B cell (primary cell): ENCODE data around the gene FYN. TPM values are rescaled to one million over a fixed set of nuclear protein-coding genes. Genes with fewer than 3 reads are reported as not detected.

Experiments
- ATAC-seq: fragments of 200-7000 bp; cut with Tn5 transposase; one replicate; pipeline ENCODE4 v1.10.0; 2021; ENCODE audit warnings: low read depth, mild to moderate bottlenecking, moderate number of reproducible peaks, moderate library complexity
- CTCF ChIA-PET: fragments of 350-600 bp; sonication (Branson Sonifier 250); formaldehyde crosslinking; loops from one replicate; lab custom pipeline; 2021; ENCODE audit warnings: antibody characterized with exemption, inconsistent platforms; lab: Charles Lee
- POLR2A ChIA-PET: fragments of 350-600 bp; sonication (Branson Sonifier 250); formaldehyde crosslinking; loops from one replicate; lab custom pipeline; 2021; ENCODE audit warnings: antibody characterized with exemption; lab: Charles Lee
- DNase-seq: peaks from one replicate; pipeline ENCODE4 v3.0.0; 2013
- H2AFZ ChIP-seq: 2 replicates; pipeline ENCODE4 v1.6.1; 2012; ENCODE audit warnings: mild to moderate bottlenecking, low read depth, low read length; ENCODE audit not compliant: insufficient read depth, poor library complexity, severe bottlenecking
- H3K27ac ChIP-seq, 2 donors: 1 replicate in 1 of 2; 2 replicates in 1 of 2; pipeline ENCODE4 v1.5.1; 2012 to 2013; ENCODE audit warnings: low read length in 2 of 2, mild to moderate bottlenecking in 2 of 2, moderate library complexity in 1 of 2
- H3K27me3 ChIP-seq, 4 experiments: fragments of 200-600 bp in 1 of 4; sonication (generic) in 1 of 4; replicated peaks in 1 of 4; 1 replicate in 2 of 4; 2 replicates in 2 of 4; pipeline versions ENCODE4 v1.6.1 to v1.7.0; 2013 to 2016; ENCODE audit warnings: low read length in 3 of 4, mild to moderate bottlenecking in 2 of 4, mixed read lengths in 1 of 4, moderate library complexity in 1 of 4; ENCODE audit not compliant: insufficient read depth in 4 of 4, control insufficient read depth in 3 of 4; ENCODE audit errors: control extremely low read depth in 1 of 4
- H3K36me3 ChIP-seq, 2 experiments: replicated peaks in 1 of 2; 1 replicate in 1 of 2; 2 replicates in 1 of 2; pipeline versions ENCODE4 v1.6.1 to v1.7.1; 2013; ENCODE audit warnings: low read length in 1 of 2; ENCODE audit not compliant: insufficient read depth in 2 of 2, control insufficient read depth in 1 of 2; ENCODE audit errors: control extremely low read depth in 1 of 2, extremely low read depth in 1 of 2
- H3K4me1 ChIP-seq, 2 donors: fragments of 200-600 bp in 1 of 2; sonication (generic) in 1 of 2; 1 replicate in 1 of 2; 2 replicates in 1 of 2; pipeline versions ENCODE4 v1.5.1 to v1.6.1; 2013 to 2017; ENCODE audit warnings: low read length in 2 of 2; ENCODE audit not compliant: control insufficient read depth in 2 of 2, insufficient read depth in 2 of 2
- H3K4me2 ChIP-seq: replicated peaks from 2 replicates; pipeline ENCODE3; 2012; ENCODE audit warnings: mild to moderate bottlenecking, low read depth, low read length; ENCODE audit not compliant: poor library complexity, severe bottlenecking
- H3K4me3 ChIP-seq, 5 experiments: fragments of 200-600 bp in 1 of 5; sonication (generic) in 1 of 5; 1 replicate in 3 of 5; 2 replicates in 2 of 5; pipeline versions ENCODE4 v1.5.1 to v1.7.0; 2011 to 2016; ENCODE audit warnings: low read length in 4 of 5, mild to moderate bottlenecking in 4 of 5, low read depth in 2 of 5, control low read depth in 1 of 5, moderate library complexity in 1 of 5; ENCODE audit not compliant: insufficient read depth in 1 of 5; ENCODE audit errors: control extremely low read depth in 1 of 5, extremely low read depth in 1 of 5
- H3K79me2 ChIP-seq: fragments of 200-600 bp; sonication (generic); one replicate; pipeline ENCODE4 v1.6.0; 2016; ENCODE audit warnings: low read length; ENCODE audit not compliant: control insufficient read depth, insufficient read depth
- H3K9ac ChIP-seq: fragments of 200-600 bp; sonication (generic); 2 replicates; pipeline ENCODE4 v1.6.1; 2017; ENCODE audit warnings: mild to moderate bottlenecking, low read length, moderate library complexity
- H3K9me3 ChIP-seq, 3 donors: one replicate each; pipeline versions ENCODE4 v1.6.1 to v1.7.1; 2013; ENCODE audit warnings: low read length in 2 of 3; ENCODE audit not compliant: control insufficient read depth in 2 of 3, insufficient read depth in 1 of 3; ENCODE audit errors: control extremely low read depth in 1 of 3
- H4K20me1 ChIP-seq: 2 replicates; pipeline ENCODE4 v1.6.0; 2012; ENCODE audit warnings: mild to moderate bottlenecking, low read length; ENCODE audit not compliant: insufficient read depth, control insufficient read depth, poor library complexity, severe bottlenecking
- H3K27ac Mint-ChIP-seq: one replicate; pipeline ENCODE4 v1.8.0; 2021; ENCODE audit warnings: mixed read lengths
- H3K27me3 Mint-ChIP-seq: one replicate; pipeline ENCODE4 v1.8.0; 2021; ENCODE audit warnings: mixed read lengths
- H3K4me1 Mint-ChIP-seq: one replicate; pipeline ENCODE4 v1.8.0; 2021; ENCODE audit warnings: mixed read lengths
- H3K4me3 Mint-ChIP-seq: one replicate; pipeline ENCODE4 v1.8.0; 2021; ENCODE audit warnings: mixed read lengths
- H3K9me3 Mint-ChIP-seq: one replicate; pipeline ENCODE4 v1.8.0; 2022; ENCODE audit warnings: mixed read lengths; ENCODE audit not compliant: insufficient read depth
- CTCF ChIP-seq: fragments of 200-600 bp; IDR thresholded peaks from one replicate; pipeline ENCODE4 v1.8.0; 2022; ENCODE audit warnings: antibody characterized with exemption, mild to moderate bottlenecking
- EZH2 ChIP-seq: IDR thresholded peaks from 2 replicates; pipeline ENCODE4 v1.6.1; 2012; ENCODE audit warnings: borderline replicate concordance, low read depth, mild to moderate bottlenecking, moderate library complexity, low read length; ENCODE audit not compliant: insufficient read depth, poor library complexity, severe bottlenecking
- WGBS: methylation state at CpG from one replicate; pipeline ENCODE4 v1.1.5; 2013; ENCODE audit warnings: missing lambda C conversion rate; ENCODE audit not compliant: insufficient coverage; 5-methylcytosine and 5-hydroxymethylcytosine counted together
- intact Hi-C: fragments of 100-400 bp; cut with micrococcal nuclease; formaldehyde crosslinking; loops from one replicate; pipeline ENCODE4 v1.10.0; 2022
- polyA plus RNA-seq: library from polyadenylated mRNA; depleted of rRNA; stranded (reverse); fragments of >200 nt; gene quantifications from 2 replicates; pipeline ENCODE4 v1.2.3, GENCODE V29; 2012
- total RNA-seq, 2 donors: library from RNA; stranded (reverse); fragments of 120-200 nt in 1 of 2; gene quantifications; 1 replicate in 1 of 2; 2 replicates in 1 of 2; pipeline versions ENCODE4 v1.2.3 to v1.2.4, GENCODE V29; 2013 to 2022

The FYN gene
- total and polyA plus RNA-seq, 2 donors (not counting 1 experiment from before 2014, with no cell fraction given): 54.1 to 94.0 TPM

- Histone ChIP-seq H3K36me3 (peaks cover 5 to 52% of the 10 kb centered on the region in 2 experiments), H3K4me1 (no peaks in the 10 kb centered on the region), H4K20me1 (no peaks in the 10 kb centered on the region), H3K4me2 (no peak overlapping the region), H3K9ac (no peak overlapping the region), H3K27me3 (no peaks in the 10 kb centered on the region), H2AFZ (no peak overlapping the region), H3K79me2 (no peaks in the 10 kb centered on the region), H3K4me3 (no peak overlapping the region), H3K27ac (no peak overlapping the region), H3K9me3 (no peaks in the 10 kb centered on the region)
- H3K9me3 Mint-ChIP-seq: no peaks in the 10 kb centered on the region
- H3K27ac Mint-ChIP-seq: no peak overlapping the region
- DNase-seq: no peak
- POLR2A ChIA-PET: no interaction called here
- 100% methylated on average over 11 of the region's 17 CpGs for WGBS
- TF ChIP-seq EZH2: no peak
- TF ChIP-seq CTCF: no peak
- CTCF ChIA-PET: no interaction called here
- H3K4me1 Mint-ChIP-seq: no peaks in the 10 kb centered on the region
- no peaks in the 10 kb centered on the region for H3K27me3 Mint-ChIP-seq
- H3K4me3 Mint-ChIP-seq: no peak overlapping the region
- no peak for ATAC-seq
- intact Hi-C loops: no loop called here
Measured at GRCh38 chr6:111672761-111673450, 200.3 kb downstream of the FYN start.

- H3K27ac Mint-ChIP-seq: no peak overlapping the region
- intact Hi-C loops: no loop called here
Measured at GRCh38 chr6:111669326-111669725, 203.9 kb downstream of the FYN start.

More at GRCh38 chr6:111669326-111669725, 203.9 kb downstream of the FYN start:
- H3K4me3 Mint-ChIP-seq: no peak overlapping the region
- H3K4me3 ChIP-seq: no peak overlapping the region
- H3K4me1 Mint-ChIP-seq: no peaks in the 10 kb centered on the region
- H3K4me2 ChIP-seq: no peak overlapping the region
- no peak overlapping the region for H2AFZ ChIP-seq
- ATAC-seq (no peak), DNase-seq (no peak)
- no peak overlapping the region for H3K9ac ChIP-seq
- H3K79me2 ChIP-seq: no peaks in the 10 kb centered on the region
- H4K20me1 ChIP-seq: no peaks in the 10 kb centered on the region
- POLR2A ChIA-PET: no interaction called here
- no peak for TF ChIP-seq CTCF
- no peak for TF ChIP-seq EZH2
- H3K4me1 ChIP-seq: no peaks in the 10 kb centered on the region
- CTCF ChIA-PET: no interaction called here
- no peaks in the 10 kb centered on the region for H3K9me3 ChIP-seq
- no peaks in the 10 kb centered on the region for H3K27me3 Mint-ChIP-seq
- H3K27ac ChIP-seq: no peak overlapping the region
- peaks cover 5 to 62% of the 10 kb centered on the region in 2 experiments for H3K36me3 ChIP-seq
- no peaks in the 10 kb centered on the region for H3K9me3 Mint-ChIP-seq
- 100% methylated on average over 1 of the region's 4 CpGs for WGBS
- H3K27me3 ChIP-seq: no peaks in the 10 kb centered on the region
